IMR-90 (cell line): ENCODE data around the gene MIPEP. TPM values are rescaled to one million over a fixed set of nuclear protein-coding genes. Genes with fewer than 3 reads are reported as not detected.
A peak's percentile ranks its signal among the peaks of the same experiment; 100 is the strongest.

Experiments
- ATAC-seq: fragments of 200-7000 bp; cut with Tn5 transposase; 2 replicates; pipeline ENCODE4 v1.9.1; 2020; ENCODE audit warnings: low read depth, mild to moderate bottlenecking, moderate library complexity
- BruUV-seq: library from RNA; stranded (reverse); fragments of 400-500 nt; replicated peaks from 2 replicates; lab custom pipeline; 2021; lab: Mats Ljungman, UMichigan
- CTCF ChIA-PET: fragments of 300-600 bp; formaldehyde crosslinking; extraction: SDS; loops from one replicate; lab custom pipeline; 2021; ENCODE audit warnings: antibody characterized with exemption; lab: Yijun Ruan, JAX
- POLR2A ChIA-PET: fragments of 300-600 bp; sonication (Branson Sonifier 250); formaldehyde crosslinking; loops from one replicate; lab custom pipeline; 2022; ENCODE audit warnings: antibody characterized with exemption; ENCODE audit not compliant: unreplicated experiment; lab: Charles Lee
- DNase-seq: peaks from one replicate; pipeline ENCODE4 v3.0.0; 2013
- H2AFZ ChIP-seq: replicated peaks from 2 replicates; pipeline ENCODE3; 2013; ENCODE audit warnings: low read length, mild to moderate bottlenecking; ENCODE audit not compliant: poor library complexity
- H2AK5ac ChIP-seq: 2 replicates; pipeline ENCODE4 v1.6.1; 2013; ENCODE audit warnings: low read depth, low read length, inconsistent platforms
- H2AK9ac ChIP-seq: replicated peaks from 2 replicates; pipeline ENCODE3; 2013; ENCODE audit warnings: mild to moderate bottlenecking, low read depth, low read length, moderate library complexity; ENCODE audit not compliant: poor library complexity
- H2BK120ac ChIP-seq: 2 replicates; pipeline ENCODE4 v1.6.1; 2013; ENCODE audit warnings: low read depth, low read length, inconsistent platforms
- H2BK15ac ChIP-seq: 3 replicates; pipeline ENCODE4 v1.6.1; 2013; ENCODE audit warnings: low read depth, low read length, inconsistent platforms
- H2BK20ac ChIP-seq: 2 replicates; pipeline ENCODE4 v1.6.1; 2013; ENCODE audit warnings: low read depth, mild to moderate bottlenecking, inconsistent platforms, low read length, moderate library complexity
- H2BK5ac ChIP-seq: 2 replicates; pipeline ENCODE4 v1.6.1; 2013; ENCODE audit warnings: mild to moderate bottlenecking, low read depth, low read length, inconsistent platforms; ENCODE audit not compliant: poor library complexity, severe bottlenecking
- H3K14ac ChIP-seq: replicated peaks from 2 replicates; pipeline ENCODE4 v1.6.1; 2013; ENCODE audit warnings: low read depth, low read length, inconsistent platforms
- H3K18ac ChIP-seq: 2 replicates; pipeline ENCODE4 v1.6.1; 2013; ENCODE audit warnings: low read depth, low read length, control low read depth
- H3K23ac ChIP-seq: 2 replicates; pipeline ENCODE4 v1.6.1; 2013; ENCODE audit warnings: low read depth, low read length, inconsistent platforms
- H3K27ac ChIP-seq: 2 replicates; pipeline ENCODE4 v1.5.1; 2013; ENCODE audit warnings: mild to moderate bottlenecking, control low read depth, low read length; ENCODE audit not compliant: insufficient read depth
- H3K27me3 ChIP-seq: 2 replicates; pipeline ENCODE4 v1.6.1; 2013; ENCODE audit warnings: low read length; ENCODE audit not compliant: control insufficient read depth, insufficient read depth
- H3K36me3 ChIP-seq: 2 replicates; pipeline ENCODE4 v1.6.1; 2013; ENCODE audit warnings: low read length, mixed read lengths; ENCODE audit not compliant: control insufficient read depth, insufficient read depth
- H3K4ac ChIP-seq: 2 replicates; pipeline ENCODE4 v1.6.1; 2013; ENCODE audit warnings: low read depth, low read length, inconsistent platforms
- H3K4me1 ChIP-seq: 2 replicates; pipeline ENCODE4 v1.6.1; 2013; ENCODE audit warnings: low read length, mixed read lengths; ENCODE audit not compliant: control insufficient read depth, insufficient read depth
- H3K4me2 ChIP-seq: 2 replicates; pipeline ENCODE4 v1.6.1; 2013; ENCODE audit warnings: low read depth, mild to moderate bottlenecking, control low read depth, low read length, moderate library complexity
- H3K4me3 ChIP-seq: 2 replicates; pipeline ENCODE4 v1.5.1; 2013; ENCODE audit warnings: low read depth, mild to moderate bottlenecking, control low read depth, low read length, moderate library complexity; ENCODE audit not compliant: insufficient read depth
- H3K56ac ChIP-seq: 2 replicates; pipeline ENCODE4 v1.6.1; 2013; ENCODE audit warnings: low read length, inconsistent platforms; ENCODE audit not compliant: insufficient read depth; ENCODE audit errors: extremely low read depth
- H3K79me1 ChIP-seq, 2 experiments: 2 replicates each; pipeline ENCODE4 v1.6.1; 2013; ENCODE audit warnings: low read length in 2 of 2, inconsistent platforms in 1 of 2, low read depth in 1 of 2
- H3K9ac ChIP-seq: 2 replicates; pipeline ENCODE4 v1.6.1; 2013; ENCODE audit warnings: low read depth, low read length, control low read depth
- H3K9me1 ChIP-seq: 2 replicates; pipeline ENCODE4 v1.6.1; 2013; ENCODE audit warnings: low read length, inconsistent platforms; ENCODE audit not compliant: insufficient read depth
- H3K9me3 ChIP-seq: 2 replicates; pipeline ENCODE4 v1.6.1; 2013; ENCODE audit warnings: low read length; ENCODE audit not compliant: control insufficient read depth, insufficient read depth
- H4K20me1 ChIP-seq: 2 replicates; pipeline ENCODE4 v1.6.1; 2013; ENCODE audit warnings: low read length, inconsistent platforms; ENCODE audit not compliant: insufficient read depth
- H4K5ac ChIP-seq: 2 replicates; pipeline ENCODE4 v1.6.1; 2013; ENCODE audit warnings: mild to moderate bottlenecking, low read depth, low read length, control low read depth
- H4K8ac ChIP-seq, 2 experiments: 2 replicates each; pipeline ENCODE4 v1.6.1; 2013; ENCODE audit warnings: low read depth in 2 of 2, low read length in 2 of 2, control low read depth in 1 of 2, inconsistent platforms in 1 of 2
- H4K91ac ChIP-seq: 2 replicates; pipeline ENCODE4 v1.6.1; 2013; ENCODE audit warnings: low read depth, low read length, inconsistent platforms; ENCODE audit not compliant: insufficient read depth
- BHLHE40 ChIP-seq: fragments of 150-350 bp; IDR thresholded peaks from 2 replicates; pipeline ENCODE4 v1.6.1; 2016; ENCODE audit warnings: mild to moderate bottlenecking, low read depth, low read length
- CEBPB ChIP-seq: IDR thresholded peaks from 2 replicates; pipeline ENCODE4 v1.6.1; 2012; ENCODE audit warnings: low read depth, low read length, improper control_type of control experiment
- CHD1 ChIP-seq: IDR thresholded peaks from 2 replicates; pipeline ENCODE4 v1.6.1; 2012; ENCODE audit warnings: low read depth, low read length, improper control_type of control experiment
- FOS ChIP-seq: fragments of 150-350 bp; IDR thresholded peaks from 2 replicates; pipeline ENCODE4 v1.6.1; 2016; ENCODE audit warnings: low read depth, low read length
- MAFK ChIP-seq: IDR thresholded peaks from 2 replicates; pipeline ENCODE4 v1.6.1; 2012; ENCODE audit warnings: low read depth, low read length, improper control_type of control experiment
- MAZ ChIP-seq: IDR thresholded peaks from 2 replicates; pipeline ENCODE4 v1.6.1; 2012; ENCODE audit warnings: low read depth, mild to moderate bottlenecking, low read length, improper control_type of control experiment, moderate library complexity, borderline replicate concordance
- MXI1 ChIP-seq: IDR thresholded peaks from 2 replicates; pipeline ENCODE4 v1.6.1; 2012; ENCODE audit warnings: low read depth, mild to moderate bottlenecking, low read length, moderate library complexity, borderline replicate concordance
- NFE2L2 ChIP-seq: fragments of 150-350 bp; IDR thresholded peaks from 2 replicates; pipeline ENCODE4 v1.6.1; 2016; ENCODE audit warnings: low read depth, mild to moderate bottlenecking, low read length
- POLR2A ChIP-seq: IDR thresholded peaks from 2 replicates; pipeline ENCODE4 v1.6.1; 2012; ENCODE audit warnings: mild to moderate bottlenecking, low read depth, low read length
- RAD21 ChIP-seq: IDR thresholded peaks from 2 replicates; pipeline ENCODE4 v1.6.1; 2012; ENCODE audit warnings: low read length, improper control_type of control experiment
- RCOR1 ChIP-seq: IDR thresholded peaks from 2 replicates; pipeline ENCODE4 v1.6.1; 2012; ENCODE audit warnings: mild to moderate bottlenecking, low read length, improper control_type of control experiment; ENCODE audit not compliant: insufficient replicate concordance
- RFX5 ChIP-seq: IDR thresholded peaks from 2 replicates; pipeline ENCODE4 v1.8.0; 2012; ENCODE audit warnings: low read depth, mild to moderate bottlenecking, low read length, moderate library complexity
- SMC3 ChIP-seq: fragments of 150-350 bp; IDR thresholded peaks from 2 replicates; pipeline ENCODE4 v1.6.1; 2016; ENCODE audit warnings: low read depth, mild to moderate bottlenecking, antibody characterized with exemption, low read length, moderate library complexity
- WGBS, 2 experiments: methylation state at CpG; one replicate each; pipeline versions ENCODE4 v1.1.5 to v1.1.7; 2013; ENCODE audit warnings: missing lambda C conversion rate in 2 of 2; ENCODE audit not compliant: insufficient read length in 1 of 2; ENCODE audit errors: extremely low coverage in 2 of 2; 5-methylcytosine and 5-hydroxymethylcytosine counted together
- dilution Hi-C: fragments of 300-500 bp; cut with HindIII; formaldehyde crosslinking; loops from one replicate; pipeline ENCODE4 v1.14.3; 2018; ENCODE audit warnings: low sequenced_read_pairs; ENCODE audit not compliant: unreplicated experiment
- in situ Hi-C: fragments of 300-500 bp; cut with MboI; formaldehyde crosslinking; loops from 3 replicates; pipeline ENCODE4 v1.14.3; 2019; ENCODE audit warnings: low sequenced_read_pairs, inconsistent platforms, mixed read lengths
- intact Hi-C: fragments of 100-400 bp; cut with micrococcal nuclease; formaldehyde crosslinking; loops from 2 replicates; pipeline ENCODE4 v1.10.0; 2022
- polyA plus RNA-seq, 3 experiments: library from polyadenylated mRNA; depleted of rRNA; stranded (reverse); fragments of >200 nt; gene quantifications; 2 replicates each; pipeline ENCODE4 v1.2.3, GENCODE V29; 2012; ENCODE audit warnings: low replicate concordance in 1 of 3
- total RNA-seq: library from RNA; depleted of rRNA; stranded (reverse); fragments of >200 nt; gene quantifications from 2 replicates; pipeline ENCODE4 v1.2.3, GENCODE V29; 2012
- TF ChIP-seq, protein P1 (sequence below): conservative IDR thresholded peaks from 2 replicates; pipeline ENCODE4 v1.5.1; 2012; ENCODE audit warnings: mild to moderate bottlenecking, low read depth, low read length, improper control_type of control experiment
- TF ChIP-seq, protein P2 (sequence below): fragments of 150-350 bp; IDR thresholded peaks from 2 replicates; pipeline ENCODE4 v1.6.1; 2017; ENCODE audit warnings: mild to moderate bottlenecking, antibody characterized with exemption, low read length, low read depth
- TF ChIP-seq, protein P3 (sequence below): fragments of 150-350 bp; IDR thresholded peaks from 2 replicates; pipeline ENCODE4 v1.6.1; 2016; ENCODE audit warnings: low read depth, mild to moderate bottlenecking, low read length, moderate library complexity, borderline replicate concordance

MIPEP gene
- total and polyA plus RNA-seq, 2 of the 4 experiments (the other 2 are of a cell fraction): 15.0 to 21.5 TPM

DNA sequence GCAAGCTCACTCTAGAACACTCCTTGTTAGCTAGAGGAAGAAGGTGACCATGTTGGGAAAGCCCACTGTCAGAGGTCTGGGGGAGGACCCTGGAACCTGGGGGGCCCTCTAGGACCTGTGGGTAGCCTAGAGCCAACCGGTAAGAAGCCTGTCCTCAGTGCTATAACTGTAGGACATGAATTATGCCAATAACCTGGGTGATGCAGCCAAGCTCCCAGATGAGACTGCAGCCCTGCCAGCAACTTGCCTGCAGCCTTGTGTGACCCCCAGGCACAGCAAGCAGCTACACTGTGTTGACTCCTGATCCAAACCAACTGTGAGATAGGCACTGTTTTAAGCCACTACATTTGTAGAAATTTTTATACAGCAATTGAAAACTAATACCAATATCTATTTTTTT lies 122.3 kb downstream of the MIPEP start:
- no peak overlapping the region for H3K4me3 ChIP-seq
- BruUV-seq: no TSS peak
- H3K14ac ChIP-seq: no peak overlapping the region
- H4K8ac ChIP-seq: no peak overlapping the region
- H3K4ac ChIP-seq: no peak overlapping the region
- H3K9me1 ChIP-seq: peaks cover 11% of the 10 kb centered on the region
- H3K4me2 ChIP-seq: no peak overlapping the region
- dilution Hi-C loops: no loop called here
- H3K18ac ChIP-seq: peak overlapping the region; percentile 23; the same call in 1 of the 2 replicates
- H2AFZ ChIP-seq: no peak overlapping the region
- WGBS, 2 experiments: 33% methylated on average over 1 of the region's 1 CpG; no CpG with 5 or more reads in 1 of the 2 experiments
- no peak overlapping the region for H2AK5ac ChIP-seq
- intact Hi-C loops: no loop called here
- no peaks in the 10 kb centered on the region for H4K20me1 ChIP-seq
- no peak for ATAC-seq
- H3K9me3 ChIP-seq: no peaks in the 10 kb centered on the region
- H3K9ac ChIP-seq: no peak overlapping the region
- H2BK120ac ChIP-seq: peak overlapping the region; percentile 13; the same call in 1 of the 2 replicates
- H3K36me3 ChIP-seq: no peaks in the 10 kb centered on the region
- peaks cover 0 to 5% of the 10 kb centered on the region in 2 experiments; a peak in 1 of 4 replicates for H3K79me1 ChIP-seq
- H3K56ac ChIP-seq: no peak overlapping the region
- H2BK5ac ChIP-seq: no peak overlapping the region
- H3K27me3 ChIP-seq: no peaks in the 10 kb centered on the region
- H3K4me1 ChIP-seq: peaks cover 14% of the 10 kb centered on the region
- H4K91ac ChIP-seq: no peak overlapping the region
- ChIA-PET POLR2A (no interaction called here), CTCF (interaction anchor here (0.8 to 1.2 kb wide), 2 partner anchors 9 to 59 kb away, joined by 3 to 5 read pairs; no protein-coding TSS in a partner anchor)
- H2BK20ac ChIP-seq: no peak overlapping the region
- H2BK15ac ChIP-seq: no peak overlapping the region
- H3K27ac ChIP-seq: no peak overlapping the region
- H3K23ac ChIP-seq: no peak overlapping the region
- TF ChIP-seq, protein P1, sequence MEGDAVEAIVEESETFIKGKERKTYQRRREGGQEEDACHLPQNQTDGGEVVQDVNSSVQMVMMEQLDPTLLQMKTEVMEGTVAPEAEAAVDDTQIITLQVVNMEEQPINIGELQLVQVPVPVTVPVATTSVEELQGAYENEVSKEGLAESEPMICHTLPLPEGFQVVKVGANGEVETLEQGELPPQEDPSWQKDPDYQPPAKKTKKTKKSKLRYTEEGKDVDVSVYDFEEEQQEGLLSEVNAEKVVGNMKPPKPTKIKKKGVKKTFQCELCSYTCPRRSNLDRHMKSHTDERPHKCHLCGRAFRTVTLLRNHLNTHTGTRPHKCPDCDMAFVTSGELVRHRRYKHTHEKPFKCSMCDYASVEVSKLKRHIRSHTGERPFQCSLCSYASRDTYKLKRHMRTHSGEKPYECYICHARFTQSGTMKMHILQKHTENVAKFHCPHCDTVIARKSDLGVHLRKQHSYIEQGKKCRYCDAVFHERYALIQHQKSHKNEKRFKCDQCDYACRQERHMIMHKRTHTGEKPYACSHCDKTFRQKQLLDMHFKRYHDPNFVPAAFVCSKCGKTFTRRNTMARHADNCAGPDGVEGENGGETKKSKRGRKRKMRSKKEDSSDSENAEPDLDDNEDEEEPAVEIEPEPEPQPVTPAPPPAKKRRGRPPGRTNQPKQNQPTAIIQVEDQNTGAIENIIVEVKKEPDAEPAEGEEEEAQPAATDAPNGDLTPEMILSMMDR: no peak
- TF ChIP-seq MXI1: no peak
- TF ChIP-seq FOS: no peak
- TF ChIP-seq, protein P2, sequence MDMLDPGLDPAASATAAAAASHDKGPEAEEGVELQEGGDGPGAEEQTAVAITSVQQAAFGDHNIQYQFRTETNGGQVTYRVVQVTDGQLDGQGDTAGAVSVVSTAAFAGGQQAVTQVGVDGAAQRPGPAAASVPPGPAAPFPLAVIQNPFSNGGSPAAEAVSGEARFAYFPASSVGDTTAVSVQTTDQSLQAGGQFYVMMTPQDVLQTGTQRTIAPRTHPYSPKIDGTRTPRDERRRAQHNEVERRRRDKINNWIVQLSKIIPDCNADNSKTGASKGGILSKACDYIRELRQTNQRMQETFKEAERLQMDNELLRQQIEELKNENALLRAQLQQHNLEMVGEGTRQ: no peak
- TF ChIP-seq MAFK: no peak
- no peak for TF ChIP-seq POLR2A
- TF ChIP-seq, protein P3, sequence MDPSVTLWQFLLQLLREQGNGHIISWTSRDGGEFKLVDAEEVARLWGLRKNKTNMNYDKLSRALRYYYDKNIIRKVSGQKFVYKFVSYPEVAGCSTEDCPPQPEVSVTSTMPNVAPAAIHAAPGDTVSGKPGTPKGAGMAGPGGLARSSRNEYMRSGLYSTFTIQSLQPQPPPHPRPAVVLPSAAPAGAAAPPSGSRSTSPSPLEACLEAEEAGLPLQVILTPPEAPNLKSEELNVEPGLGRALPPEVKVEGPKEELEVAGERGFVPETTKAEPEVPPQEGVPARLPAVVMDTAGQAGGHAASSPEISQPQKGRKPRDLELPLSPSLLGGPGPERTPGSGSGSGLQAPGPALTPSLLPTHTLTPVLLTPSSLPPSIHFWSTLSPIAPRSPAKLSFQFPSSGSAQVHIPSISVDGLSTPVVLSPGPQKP: no peak
- TF ChIP-seq RFX5: no peak
- TF ChIP-seq CHD1: no peak
- no peak for TF ChIP-seq SMC3
- no peak for TF ChIP-seq BHLHE40
- no peak for TF ChIP-seq CEBPB
- TF ChIP-seq NFE2L2: no peak
- TF ChIP-seq MAZ: no peak
- no peak for TF ChIP-seq RAD21
- no peak for TF ChIP-seq RCOR1
- DNase-seq: no peak
- H2AK9ac ChIP-seq: no peak overlapping the region
- in situ Hi-C loops: no loop called here
- H4K5ac ChIP-seq: peak overlapping the region; percentile 24; the same call in 1 of the 2 replicates
